Tibial nerve (tissue), 4 donors: Measurements from ENCODE around the gene C2orf72.

ENCODE experiments used
- CTCF ChIP-seq, 5 experiments: fragments of 200-600 bp in 3 of 5; fragments of 450-650 bp in 2 of 5; sonication (generic) in 3 of 5; IDR thresholded peaks; one replicate each; pipeline ENCODE4 v1.5.1; 2016 to 2019; ENCODE audit warnings: antibody characterized with exemption in 5 of 5, mild to moderate bottlenecking in 3 of 5, moderate library complexity in 2 of 5
- EP300 ChIP-seq, 2 donors: sonication (generic); formaldehyde crosslinking; IDR thresholded peaks; one replicate each; pipeline ENCODE4 v1.6.1; 2017; ENCODE audit warnings: antibody characterized with exemption in 2 of 2, mild to moderate bottlenecking in 1 of 2
- POLR2A ChIP-seq, 2 donors: fragments of 450-650 bp; IDR thresholded peaks; one replicate each; pipeline ENCODE4 v1.6.1; 2017; ENCODE audit warnings: antibody characterized with exemption in 2 of 2, mild to moderate bottlenecking in 2 of 2, moderate library complexity in 2 of 2

GRCh38 chr2:230991598-230991997, 45.7 kb upstream of the C2orf72 start:
- no peak for TF ChIP-seq CTCF (IDR thresholded peaks at IDR 0.05)
- TF ChIP-seq POLR2A (IDR thresholded peaks at IDR 0.05) = no peak
- no peak for TF ChIP-seq EP300 (IDR thresholded peaks at IDR 0.05)
